A549 (cell line): Measurements from ENCODE around the gene PNPLA7.

Experiments
- CEBPB ChIP-seq, 2 experiments: fragments of >200 bp in 1 of 2; sonication (Bioruptor Twin) in 1 of 2; formaldehyde crosslinking in 1 of 2; IDR thresholded peaks; 2 replicates each; pipeline ENCODE4 v1.6.1; 2012 to 2016
- CTCF ChIP-seq: fragments of >200 bp; sonication (Bioruptor Twin); formaldehyde crosslinking; IDR thresholded peaks from 3 replicates; pipeline ENCODE4 v1.5.1; 2016
- EP300 ChIP-seq, 2 experiments: fragments of >200 bp; sonication (Bioruptor Twin); formaldehyde crosslinking; IDR thresholded peaks; 2 replicates in 1 of 2; 3 replicates in 1 of 2; pipeline ENCODE4 v1.6.1; 2016 to 2017
- JUN ChIP-seq, 2 experiments: fragments of >200 bp; sonication (Bioruptor Twin); formaldehyde crosslinking; IDR thresholded peaks; 2 replicates in 1 of 2; 3 replicates in 1 of 2; pipeline ENCODE4 v1.6.1; 2016 to 2017
- KDM1A ChIP-seq: fragments of 200-600 bp; sonication (generic); IDR thresholded peaks from 2 replicates; pipeline ENCODE4 v1.6.1; 2016; ENCODE audit warnings: low read depth, mild to moderate bottlenecking
- MAFK ChIP-seq: fragments of 450-650 bp; IDR thresholded peaks from 2 replicates; pipeline ENCODE4 v1.6.1; 2014; ENCODE audit not compliant: partially characterized antibody
- PBX3 ChIP-seq: IDR thresholded peaks from 2 replicates; pipeline ENCODE4 v1.6.1; 2012
- POLR2A ChIP-seq: IDR thresholded peaks from 2 replicates; pipeline ENCODE4 v1.6.1; 2012; ENCODE audit warnings: mild to moderate bottlenecking, low read length
- RNF2 ChIP-seq: fragments of 200-600 bp; sonication (generic); IDR thresholded peaks from 2 replicates; pipeline ENCODE4 v1.6.1; 2016; ENCODE audit warnings: low read depth, mild to moderate bottlenecking, antibody characterized with exemption, moderate library complexity, borderline replicate concordance

GRCh38 chr9:137441289-137441934 is 108.8 kb downstream of the PNPLA7 start, which contains the start of gene ENTPD8:
- TF ChIP-seq CTCF (no peak), PBX3 (no peak), JUN (IDR thresholded peaks at IDR 0.05) (no peak), RNF2 (no peak), POLR2A (no peak), EP300 (IDR thresholded peaks at IDR 0.05) (no peak), KDM1A (no peak), CEBPB (IDR thresholded peaks at IDR 0.05) (no peak), MAFK (no peak)
